Duodenal mucosa (tissue), 2 donors: ENCODE results near the gene IMPA2.
A peak's percentile ranks its signal among the peaks of the same experiment; 100 is the strongest.
"Not testable (repeated sequence)": the region's sequence is repeated elsewhere in the genome, so short reads cannot be mapped to it uniquely, and the experiment has no call there.

Source experiments
- H3K27ac ChIP-seq: one replicate; pipeline ENCODE4 v1.7.0; 2013; ENCODE audit warnings: low read depth, low read length
- H3K27me3 ChIP-seq, 2 donors: one replicate each; pipeline ENCODE4 v1.7.0; 2013; ENCODE audit warnings: low read length in 2 of 2, control low read depth in 1 of 2; ENCODE audit not compliant: insufficient read depth in 2 of 2, control insufficient read depth in 1 of 2
- H3K36me3 ChIP-seq, 2 donors: one replicate each; pipeline ENCODE4 v1.7.0; 2013; ENCODE audit warnings: low read length in 2 of 2, control low read depth in 1 of 2; ENCODE audit not compliant: insufficient read depth in 2 of 2, control insufficient read depth in 1 of 2
- H3K4me1 ChIP-seq, 2 donors: one replicate each; pipeline ENCODE4 v1.7.0; 2013; ENCODE audit warnings: low read length in 2 of 2, control low read depth in 1 of 2; ENCODE audit not compliant: insufficient read depth in 2 of 2, control insufficient read depth in 1 of 2
- H3K4me3 ChIP-seq, 2 donors: one replicate each; pipeline ENCODE4 v1.7.0; 2013; ENCODE audit warnings: low read length in 2 of 2, low read depth in 1 of 2
- H3K9ac ChIP-seq, 2 donors: one replicate each; pipeline ENCODE4 v1.7.0; 2013; ENCODE audit warnings: low read length in 2 of 2, low read depth in 1 of 2
- H3K9me3 ChIP-seq, 2 donors: one replicate each; pipeline ENCODE4 v1.7.0; 2013; ENCODE audit warnings: low read length in 2 of 2, control low read depth in 1 of 2; ENCODE audit not compliant: control insufficient read depth in 1 of 2

The IMPA2 gene

GRCh38 chr18:12032786-12033642 is 51.7 kb downstream of the IMPA2 start:
- Histone ChIP-seq H3K4me1 (no peaks in the 10 kb centered on the region), H3K4me3 (no peak overlapping the region), H3K36me3 (peaks cover 3 to 20% of the 10 kb centered on the region in 2 donors), H3K27me3 (no peaks in the 10 kb centered on the region), H3K9ac (no peak overlapping the region), H3K9me3 (no peaks in the 10 kb centered on the region), H3K27ac (no peak overlapping the region)

- Histone ChIP-seq H3K27ac (no peak overlapping the region), H3K4me3 (no peak overlapping the region), H3K4me1 (peaks cover 3 to 5% of the 10 kb centered on the region in 2 donors), H3K36me3 (peaks cover 3 to 14% of the 10 kb centered on the region in 2 donors), H3K9ac (no peak overlapping the region), H3K9me3 (no peaks in the 10 kb centered on the region), H3K27me3 (no peaks in the 10 kb centered on the region)
Observed at GRCh38 chr18:12033643-12034025, 52.3 kb downstream of the IMPA2 start.

GRCh38 chr18:12034241-12035100 is 53.2 kb downstream of the IMPA2 start:
- H3K27me3 ChIP-seq = no peaks in the 10 kb centered on the region
- no peak overlapping the region for H3K4me3 ChIP-seq
- no peak overlapping the region for H3K9ac ChIP-seq
- peaks cover 3 to 11% of the 10 kb centered on the region in 2 donors for H3K4me1 ChIP-seq
- H3K36me3 ChIP-seq = peaks cover 3 to 12% of the 10 kb centered on the region in 2 donors
- no peak overlapping the region for H3K27ac ChIP-seq
- no peaks in the 10 kb centered on the region for H3K9me3 ChIP-seq

- Histone ChIP-seq H3K4me1 (peaks cover 3 to 11% of the 10 kb centered on the region in 2 donors), H3K27ac (no peak overlapping the region), H3K36me3 (peaks cover 2 to 3% of the 10 kb centered on the region in 2 donors), H3K9me3 (no peaks in the 10 kb centered on the region), H3K4me3 (no peak overlapping the region), H3K9ac (no peak overlapping the region), H3K27me3 (no peaks in the 10 kb centered on the region)
Observed at GRCh38 chr18:12035481-12035880, 54.2 kb downstream of the IMPA2 start.

GRCh38 chr18:12036201-12036751 is 55.0 kb downstream of the IMPA2 start:
- Histone ChIP-seq H3K36me3 (peaks cover 0 to 3% of the 10 kb centered on the region in 2 donors), H3K27ac (no peak overlapping the region), H3K4me3 (no peak overlapping the region), H3K4me1 (peaks cover 3 to 11% of the 10 kb centered on the region in 2 donors), H3K9me3 (no peaks in the 10 kb centered on the region), H3K27me3 (no peaks in the 10 kb centered on the region), H3K9ac (no peak overlapping the region)

GRCh38 chr18:12038082-12038638 is 56.9 kb downstream of the IMPA2 start:
- Histone ChIP-seq H3K27ac (no peak overlapping the region), H3K27me3 (no peaks in the 10 kb centered on the region), H3K9me3 (no peaks in the 10 kb centered on the region), H3K4me1 (peaks cover 3 to 11% of the 10 kb centered on the region in 2 donors), H3K4me3 (peak overlapping the region; percentile 73 to 76), H3K36me3 (no peaks in the 10 kb centered on the region), H3K9ac (peak overlapping the region; percentile 55 to 79)

- Histone ChIP-seq H3K4me1 (peaks cover 3 to 11% of the 10 kb centered on the region in 2 donors), H3K27ac (no peak overlapping the region), H3K36me3 (no peaks in the 10 kb centered on the region), H3K9me3 (no peaks in the 10 kb centered on the region), H3K9ac (peak overlapping the region; percentile 55 to 79), H3K4me3 (peak overlapping the region; percentile 73 to 76), H3K27me3 (no peaks in the 10 kb centered on the region)
Observed at GRCh38 chr18:12038639-12039539, 57.6 kb downstream of the IMPA2 start.

GRCh38 chr18:12039540-12039930 is 58.2 kb downstream of the IMPA2 start:
- H3K36me3 ChIP-seq = not testable (repeated sequence)
- peaks cover 3 to 11% of the 10 kb centered on the region in 2 donors for H3K4me1 ChIP-seq

GRCh38 chr18:12041561-12041960 is 60.3 kb downstream of the IMPA2 start:
- H3K9me3 ChIP-seq = no peaks in the 10 kb centered on the region
- H3K36me3 ChIP-seq = no peaks in the 10 kb centered on the region
- peaks cover 3 to 11% of the 10 kb centered on the region in 2 donors for H3K4me1 ChIP-seq
- H3K9ac ChIP-seq = no peak overlapping the region
- no peaks in the 10 kb centered on the region for H3K27me3 ChIP-seq
- no peak overlapping the region for H3K4me3 ChIP-seq
- H3K27ac ChIP-seq = no peak overlapping the region

More at GRCh38 chr18:12039540-12039930, 58.2 kb downstream of the IMPA2 start:
- H3K9me3 ChIP-seq, H3K27ac ChIP-seq, H3K27me3 ChIP-seq, H3K4me3 ChIP-seq, H3K9ac ChIP-seq: not testable (repeated sequence)
